Suprapubic skin (tissue), 4 donors: ENCODE measurements around the gene RGMA. TPM values are rescaled to one million over a fixed set of nuclear protein-coding genes. Genes with fewer than 3 reads are reported as not detected.
A peak's percentile ranks its signal among the peaks of the same experiment; 100 is the strongest.

Experiments
- DNase-seq, 2 donors: peaks; one replicate each; pipeline ENCODE4 v3.0.0-alpha.2; 2019; ENCODE audit warnings: low spot score in 2 of 2
- H3K27ac ChIP-seq: fragments of 200-600 bp; sonication (generic); one replicate; pipeline ENCODE4 v1.5.1; 2019
- H3K27me3 ChIP-seq: fragments of 200-600 bp; sonication (generic); one replicate; pipeline ENCODE4 v1.5.1; 2019
- H3K36me3 ChIP-seq: fragments of 200-600 bp; sonication (generic); one replicate; pipeline ENCODE4 v1.5.1; 2019
- H3K4me1 ChIP-seq: fragments of 200-600 bp; sonication (generic); one replicate; pipeline ENCODE4 v1.5.1; 2019
- H3K4me3 ChIP-seq: fragments of 200-600 bp; sonication (generic); one replicate; pipeline ENCODE4 v1.5.1; 2019; ENCODE audit warnings: mild to moderate bottlenecking
- H3K9me3 ChIP-seq: fragments of 200-600 bp; sonication (generic); one replicate; pipeline ENCODE4 v1.5.1; 2019
- EP300 ChIP-seq: sonication (generic); formaldehyde crosslinking; IDR thresholded peaks from one replicate; pipeline ENCODE4 v1.6.1; 2017; ENCODE audit warnings: antibody characterized with exemption
- POLR2A ChIP-seq, 2 donors: fragments of 450-650 bp; IDR thresholded peaks; one replicate each; pipeline ENCODE4 v1.6.1; 2017; ENCODE audit warnings: antibody characterized with exemption in 2 of 2, mild to moderate bottlenecking in 2 of 2, moderate library complexity in 2 of 2
- POLR2AphosphoS5 ChIP-seq, 3 donors: sonication (generic); formaldehyde crosslinking; IDR thresholded peaks; one replicate each; pipeline ENCODE4 v1.6.1; 2017; ENCODE audit warnings: antibody characterized with exemption in 3 of 3
- WGBS: methylation state at CpG from one replicate; pipeline ENCODE4 v1.1.5; 2018; 5-methylcytosine and 5-hydroxymethylcytosine counted together
- total RNA-seq, 4 donors: library from RNA; depleted of rRNA; stranded (reverse); fragments of >200 nt; gene quantifications; one replicate each; pipeline ENCODE4 v1.1.0, GENCODE V29; 2016
- TF ChIP-seq, protein P1 (sequence below), 2 donors: fragments of 200-600 bp in 1 of 2; fragments of 450-650 bp in 1 of 2; sonication (generic) in 1 of 2; IDR thresholded peaks; one replicate each; pipeline ENCODE4 v1.5.1; 2016 to 2019; ENCODE audit warnings: antibody characterized with exemption in 2 of 2, mild to moderate bottlenecking in 1 of 2, moderate library complexity in 1 of 2

RGMA gene
- total RNA-seq, 4 donors from 2014 or later = 11.1 to 18.7 (median 15.6) TPM

DNA sequence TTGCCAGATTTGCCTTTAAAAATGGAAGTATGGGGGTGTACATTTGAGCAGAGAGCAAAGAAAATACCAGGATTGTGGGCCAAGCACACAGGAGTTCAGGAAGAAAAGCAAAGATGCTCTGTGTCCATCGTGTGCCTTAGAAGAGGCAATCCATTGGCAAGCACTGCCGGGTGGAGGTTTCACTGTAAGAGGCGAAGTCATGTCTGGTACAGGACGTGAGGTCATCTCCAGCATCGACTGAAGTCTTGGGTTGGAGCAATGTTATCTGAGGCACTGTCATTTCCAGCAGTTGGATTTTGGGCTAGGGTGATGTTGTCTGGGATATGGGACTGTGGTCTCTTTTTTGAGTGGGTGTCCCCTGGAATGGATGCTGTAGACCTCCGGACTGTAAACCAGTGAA, 4.8 kb upstream of the RGMA start:
- no peaks in the 10 kb centered on the region for H3K9me3 ChIP-seq
- 80% methylated on average over 6 of the region's 6 CpGs for WGBS
- H3K4me3 ChIP-seq = no peak overlapping the region
- H3K4me1 ChIP-seq = peaks cover 10% of the 10 kb centered on the region
- no peak overlapping the region for H3K27ac ChIP-seq
- TF ChIP-seq POLR2A (IDR thresholded peaks at IDR 0.05) (no peak), POLR2AphosphoS5 (IDR thresholded peaks at IDR 0.05) (no peak), EP300 (no peak)
- TF ChIP-seq, protein P1, sequence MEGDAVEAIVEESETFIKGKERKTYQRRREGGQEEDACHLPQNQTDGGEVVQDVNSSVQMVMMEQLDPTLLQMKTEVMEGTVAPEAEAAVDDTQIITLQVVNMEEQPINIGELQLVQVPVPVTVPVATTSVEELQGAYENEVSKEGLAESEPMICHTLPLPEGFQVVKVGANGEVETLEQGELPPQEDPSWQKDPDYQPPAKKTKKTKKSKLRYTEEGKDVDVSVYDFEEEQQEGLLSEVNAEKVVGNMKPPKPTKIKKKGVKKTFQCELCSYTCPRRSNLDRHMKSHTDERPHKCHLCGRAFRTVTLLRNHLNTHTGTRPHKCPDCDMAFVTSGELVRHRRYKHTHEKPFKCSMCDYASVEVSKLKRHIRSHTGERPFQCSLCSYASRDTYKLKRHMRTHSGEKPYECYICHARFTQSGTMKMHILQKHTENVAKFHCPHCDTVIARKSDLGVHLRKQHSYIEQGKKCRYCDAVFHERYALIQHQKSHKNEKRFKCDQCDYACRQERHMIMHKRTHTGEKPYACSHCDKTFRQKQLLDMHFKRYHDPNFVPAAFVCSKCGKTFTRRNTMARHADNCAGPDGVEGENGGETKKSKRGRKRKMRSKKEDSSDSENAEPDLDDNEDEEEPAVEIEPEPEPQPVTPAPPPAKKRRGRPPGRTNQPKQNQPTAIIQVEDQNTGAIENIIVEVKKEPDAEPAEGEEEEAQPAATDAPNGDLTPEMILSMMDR (IDR thresholded peaks at IDR 0.05) = no peak
- no peaks in the 10 kb centered on the region for H3K36me3 ChIP-seq
- peaks cover 7% of the 10 kb centered on the region for H3K27me3 ChIP-seq
- DNase-seq = no peak

DNA sequence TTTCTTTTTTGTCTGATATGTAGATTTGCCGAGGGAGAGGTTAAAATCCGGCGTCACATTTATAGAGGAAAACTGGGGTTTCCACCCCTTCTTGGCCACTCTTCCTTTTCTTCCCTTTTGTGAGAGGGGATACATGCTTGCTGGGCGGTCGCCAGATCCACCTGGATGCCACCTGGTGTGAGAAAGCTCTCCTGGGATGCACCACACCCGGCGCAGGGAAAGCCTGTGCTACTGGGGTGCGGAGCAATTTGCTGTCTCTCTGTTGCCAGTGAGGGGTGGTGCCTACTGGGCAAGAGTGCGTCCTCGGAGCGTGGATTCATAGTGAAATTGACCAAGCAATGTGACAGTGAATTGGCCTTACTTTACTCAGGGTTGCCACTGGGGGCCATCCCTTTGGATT, 2.5 kb upstream of the RGMA start:
- H3K4me1 ChIP-seq = peaks cover 25% of the 10 kb centered on the region
- H3K27me3 ChIP-seq = peaks cover 16% of the 10 kb centered on the region

DNA sequence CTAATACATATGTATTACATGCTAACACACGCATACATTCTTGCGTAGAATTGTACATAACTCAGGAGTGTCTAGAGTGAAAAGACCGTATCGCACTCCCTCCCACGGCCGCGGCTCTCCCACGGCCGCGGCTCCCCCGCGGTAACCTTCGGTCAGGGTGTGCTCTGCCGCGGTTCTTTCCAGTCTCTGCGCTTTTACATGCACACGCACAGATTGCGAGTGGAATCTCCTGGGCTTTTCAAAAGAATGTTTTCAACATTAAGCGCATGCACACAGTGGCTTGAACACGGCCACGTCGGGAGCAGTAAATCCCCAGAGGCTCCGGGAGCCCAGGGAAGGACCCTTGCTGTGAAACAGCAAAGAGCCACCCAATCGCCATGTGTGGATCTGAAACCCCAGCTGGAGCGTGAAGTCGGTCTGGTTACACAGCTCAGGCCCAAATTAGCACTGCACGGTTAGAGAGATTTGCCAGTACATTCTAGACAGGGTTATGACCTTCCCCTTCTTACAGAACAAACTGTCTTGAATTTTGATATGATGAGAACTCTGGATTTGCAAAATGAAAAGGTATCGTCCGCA, 805 bp upstream of the RGMA start:
- WGBS = 18% methylated on average over 29 of the region's 29 CpGs

More for the DNA sequence above, 2.5 kb upstream of the RGMA start:
- H3K9me3 ChIP-seq = no peaks in the 10 kb centered on the region
- H3K4me3 ChIP-seq = no peak overlapping the region
- WGBS = 56% methylated on average over 11 of the region's 11 CpGs
- no peaks in the 10 kb centered on the region for H3K36me3 ChIP-seq
- TF ChIP-seq POLR2AphosphoS5 (IDR thresholded peaks at IDR 0.05) (no peak), EP300 (no peak), POLR2A (IDR thresholded peaks at IDR 0.05) (no peak)
- TF ChIP-seq, protein P1 (IDR thresholded peaks at IDR 0.05) = no peak
- H3K27ac ChIP-seq = no peak overlapping the region
- no peak for DNase-seq

DNA sequence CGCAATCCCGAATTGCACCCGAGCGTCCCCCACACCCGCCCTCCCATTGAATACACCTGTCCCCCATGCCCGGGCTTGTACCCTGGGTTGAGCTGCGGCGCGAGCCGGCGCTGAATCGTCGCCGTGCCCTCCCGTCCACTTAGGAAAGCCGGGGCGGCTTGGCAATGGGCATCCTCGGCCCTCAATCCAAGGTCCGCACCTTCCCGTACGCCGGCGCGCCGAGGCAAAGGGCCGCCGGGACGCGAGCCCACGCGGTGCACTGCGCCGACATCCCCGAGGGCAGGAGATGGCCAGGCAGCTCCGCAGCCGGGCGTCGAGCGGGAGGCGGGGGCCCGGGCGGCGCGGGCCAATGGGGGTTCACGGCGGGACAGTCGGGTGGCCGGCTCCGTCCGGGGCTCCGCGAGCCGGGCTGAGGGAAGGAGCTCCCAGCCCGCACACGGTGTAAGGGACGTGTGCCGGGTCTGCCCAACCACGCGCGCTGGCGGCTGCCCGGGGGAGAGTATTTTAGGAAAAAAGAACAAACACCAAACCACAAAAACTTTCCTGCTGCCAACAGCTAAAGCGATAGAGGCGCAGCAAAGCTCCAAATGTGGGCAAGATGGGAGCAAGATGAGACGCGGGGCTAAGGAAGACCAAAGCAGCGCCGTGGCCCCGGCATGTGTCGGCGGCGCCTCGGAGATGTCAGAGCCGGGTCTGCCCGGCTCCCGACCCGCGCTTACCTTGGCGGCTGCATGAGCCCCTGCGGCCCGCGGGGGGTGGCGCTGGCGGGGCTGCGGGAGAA, 621 bp downstream of the RGMA start:
- DNase-seq = no peak
- peak overlapping the region; percentile 79 for H3K27ac ChIP-seq
- WGBS = under 1% methylated on average over 44 of the region's 85 CpGs
- H3K27me3 ChIP-seq = peaks cover 19% of the 10 kb centered on the region
- TF ChIP-seq EP300 (no peak), POLR2AphosphoS5 (IDR thresholded peaks at IDR 0.05) (no peak)
- TF ChIP-seq, protein P1 (IDR thresholded peaks at IDR 0.05) = no peak
- H3K4me3 ChIP-seq = peak overlapping the region; percentile 72
- H3K36me3 ChIP-seq = no peaks in the 10 kb centered on the region
- no peaks in the 10 kb centered on the region for H3K9me3 ChIP-seq
- peaks cover 25% of the 10 kb centered on the region for H3K4me1 ChIP-seq

More for the DNA sequence above, 805 bp upstream of the RGMA start:
- DNase-seq = no peak
- no peaks in the 10 kb centered on the region for H3K36me3 ChIP-seq
- TF ChIP-seq, protein P1 (IDR thresholded peaks at IDR 0.05) = no peak
- H3K27me3 ChIP-seq = peaks cover 19% of the 10 kb centered on the region
- H3K4me1 ChIP-seq = peaks cover 25% of the 10 kb centered on the region
- H3K9me3 ChIP-seq = no peaks in the 10 kb centered on the region
- H3K27ac ChIP-seq = peak overlapping the region; percentile 79
- peak overlapping the region; percentile 72 for H3K4me3 ChIP-seq

DNA sequence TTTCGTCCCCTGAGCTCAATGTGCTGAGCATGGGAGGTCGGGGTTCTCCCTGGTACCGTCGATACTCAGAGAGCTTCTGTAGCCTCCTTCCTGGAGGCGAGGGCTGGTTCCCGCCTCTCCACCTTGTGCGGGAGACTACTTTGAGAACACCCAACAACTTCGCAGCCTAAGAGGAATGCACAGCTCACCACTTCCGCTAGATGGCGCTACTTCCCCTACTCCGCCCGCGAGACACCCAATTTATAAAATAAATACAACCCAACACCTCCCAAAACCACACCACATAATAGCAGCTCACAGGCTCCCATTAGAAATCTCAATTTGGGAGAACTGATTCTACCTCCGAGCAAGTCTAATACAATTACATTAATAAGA, 1.2 kb downstream of the RGMA start:
- no peaks in the 10 kb centered on the region for H3K9me3 ChIP-seq
- peak overlapping the region; percentile 72 for H3K4me3 ChIP-seq
- DNase-seq = peak in 1 of 2 donors; percentile 78
- no peaks in the 10 kb centered on the region for H3K36me3 ChIP-seq
- peaks cover 25% of the 10 kb centered on the region for H3K4me1 ChIP-seq
- TF ChIP-seq POLR2AphosphoS5 (IDR thresholded peaks at IDR 0.05) = no peak
- TF ChIP-seq EP300 = no peak
- no peak for TF ChIP-seq POLR2A (IDR thresholded peaks at IDR 0.05)
- TF ChIP-seq, protein P1 (IDR thresholded peaks at IDR 0.05) = peak; percentile 86 to 88
- peaks cover 25% of the 10 kb centered on the region for H3K27me3 ChIP-seq
- WGBS = 2% methylated on average over 14 of the region's 14 CpGs
- peak overlapping the region; percentile 79 for H3K27ac ChIP-seq
